Large intestine (tissue), 3 donors: ENCODE results near the gene FKBP15. TPM values are rescaled to one million over a fixed set of nuclear protein-coding genes. Genes with fewer than 3 reads are reported as not detected.
A peak's percentile ranks its signal among the peaks of the same experiment; 100 is the strongest.
"Not testable (repeated sequence)": the region's sequence is repeated elsewhere in the genome, so short reads cannot be mapped to it uniquely, and the experiment has no call there.

Experiments used
- DNase-seq, 2 donors: peaks; one replicate each; pipeline versions ENCODE4 v3.0.0 to v3.0.0-alpha.2; 2013
- H3K27ac ChIP-seq: one replicate; pipeline ENCODE4 v1.5.1; 2013; ENCODE audit warnings: low read length
- H3K27me3 ChIP-seq: 2 replicates; pipeline ENCODE4 v1.6.1; 2013; ENCODE audit warnings: low read length; ENCODE audit not compliant: control insufficient read depth, insufficient read depth
- H3K36me3 ChIP-seq: 2 replicates; pipeline ENCODE4 v1.6.1; 2013; ENCODE audit warnings: low read length; ENCODE audit not compliant: control insufficient read depth, insufficient read depth
- H3K4me1 ChIP-seq: one replicate; pipeline ENCODE4 v1.6.1; 2013; ENCODE audit warnings: low read length; ENCODE audit not compliant: control insufficient read depth, insufficient read depth
- H3K4me3 ChIP-seq: one replicate; pipeline ENCODE4 v1.5.1; 2013; ENCODE audit warnings: low read length
- H3K9me3 ChIP-seq: one replicate; pipeline ENCODE4 v1.6.1; 2013; ENCODE audit warnings: mild to moderate bottlenecking, low read depth, low read length, moderate library complexity; ENCODE audit not compliant: control insufficient read depth
- WGBS: methylation state at CpG from one replicate; pipeline ENCODE4 v1.1.5; 2013; ENCODE audit warnings: low lambda C conversion rate; ENCODE audit not compliant: insufficient coverage; 5-methylcytosine and 5-hydroxymethylcytosine counted together
- polyA plus RNA-seq: library from polyadenylated mRNA; unstranded; fragments of 120-200 nt; gene quantifications from one replicate; pipeline ENCODE4 v1.2.1, GENCODE V29; 2013

Gene FKBP15
- polyA plus RNA-seq, 1 donor, result 23.1 TPM

- no CpG with 5 or more reads among the region's 87 CpGs for WGBS
- H3K27ac ChIP-seq, result peak within 1 kb of the TSS; percentile 52
- DNase-seq, result peak; percentile 82 to 91
Observed at GRCh38 chr9:113150670-113151611, 70.1 kb downstream of the FKBP15 start, which contains the start of gene SLC31A2. Gene SLC31A2, plus strand, starts transcription at chr9:113151007. Its CDS starts 68 bp downstream, at chr9:113151075.

GRCh38 chr9:113149561-113149960, 71.5 kb downstream of the FKBP15 start:
- not testable (repeated sequence) for H3K9me3 ChIP-seq, H3K27ac ChIP-seq, H3K4me3 ChIP-seq, DNase-seq, H3K4me1 ChIP-seq, H3K36me3 ChIP-seq, H3K27me3 ChIP-seq
- WGBS, result no CpG with 5 or more reads among the region's 10 CpGs

More at GRCh38 chr9:113150670-113151611, 70.1 kb downstream of the FKBP15 start, which contains the start of gene SLC31A2:
- Histone ChIP-seq H3K27me3 (no peaks in the 10 kb centered on the region), H3K36me3 (no peaks in the 10 kb centered on the region), H3K4me3 (peak within 1 kb of the TSS; percentile 90), H3K4me1 (peaks cover 3% of the 10 kb centered on the region), H3K9me3 (no peaks in the 10 kb centered on the region)

- H3K27ac ChIP-seq, result no peak overlapping the region
- H3K9me3 ChIP-seq, result no peaks in the 10 kb centered on the region
- H3K27me3 ChIP-seq, result peaks cover 9% of the 10 kb centered on the region
- no peak overlapping the region for H3K4me3 ChIP-seq
- H3K4me1 ChIP-seq, result peaks cover 3% of the 10 kb centered on the region
- no CpG with 5 or more reads among the region's 8 CpGs for WGBS
- no peak for DNase-seq
- no peaks in the 10 kb centered on the region for H3K36me3 ChIP-seq
Observed at GRCh38 chr9:113148781-113149510, 72.1 kb downstream of the FKBP15 start.

- no peak for DNase-seq
- no peak overlapping the region for H3K27ac ChIP-seq
- peaks cover 3% of the 10 kb centered on the region for H3K4me1 ChIP-seq
- no CpG with 5 or more reads among the region's 6 CpGs for WGBS
- H3K36me3 ChIP-seq, result no peaks in the 10 kb centered on the region
- H3K27me3 ChIP-seq, result peaks cover 15% of the 10 kb centered on the region
- H3K4me3 ChIP-seq, result no peak overlapping the region
- H3K9me3 ChIP-seq, result no peaks in the 10 kb centered on the region
Observed at GRCh38 chr9:113148372-113148705, 72.7 kb downstream of the FKBP15 start.

- H3K4me1 ChIP-seq, result no peaks in the 10 kb centered on the region
- no peaks in the 10 kb centered on the region for H3K36me3 ChIP-seq
- H3K27ac ChIP-seq, result no peak overlapping the region
- H3K4me3 ChIP-seq, result no peak overlapping the region
- H3K27me3 ChIP-seq, result peaks cover 15% of the 10 kb centered on the region
- 60% methylated on average over 1 of the region's 5 CpGs for WGBS
- no peaks in the 10 kb centered on the region for H3K9me3 ChIP-seq
- no peak for DNase-seq
Observed at GRCh38 chr9:113143432-113144227, 77.4 kb downstream of the FKBP15 start.

GRCh38 chr9:113140896-113141295, 80.2 kb downstream of the FKBP15 start:
- not testable (repeated sequence) for DNase-seq, H3K27ac ChIP-seq, H3K9me3 ChIP-seq, H3K4me1 ChIP-seq, H3K4me3 ChIP-seq, H3K36me3 ChIP-seq
- 80% methylated on average over 1 of the region's 9 CpGs for WGBS
- H3K27me3 ChIP-seq, result peaks cover 23% of the 10 kb centered on the region

GRCh38 chr9:113139953-113140352, 81.1 kb downstream of the FKBP15 start:
- peaks cover 17% of the 10 kb centered on the region for H3K27me3 ChIP-seq
- no peak overlapping the region for H3K4me3 ChIP-seq
- H3K9me3 ChIP-seq, result no peaks in the 10 kb centered on the region
- H3K36me3 ChIP-seq, result no peaks in the 10 kb centered on the region
- no peaks in the 10 kb centered on the region for H3K4me1 ChIP-seq
- H3K27ac ChIP-seq, result no peak overlapping the region
- 74% methylated on average over 4 of the region's 5 CpGs for WGBS
- no peak for DNase-seq

- Histone ChIP-seq H3K27me3 (peaks cover 15% of the 10 kb centered on the region), H3K27ac (no peak overlapping the region), H3K36me3 (no peaks in the 10 kb centered on the region), H3K4me1 (no peaks in the 10 kb centered on the region), H3K9me3 (no peaks in the 10 kb centered on the region), H3K4me3 (no peak overlapping the region)
- no peak for DNase-seq
- no CpG with 5 or more reads among the region's 4 CpGs for WGBS
Observed at GRCh38 chr9:113139225-113139829, 81.8 kb downstream of the FKBP15 start.

- Histone ChIP-seq H3K36me3 (no peaks in the 10 kb centered on the region), H3K4me3 (no peak overlapping the region), H3K27ac (no peak overlapping the region), H3K27me3 (peaks cover 12% of the 10 kb centered on the region), H3K9me3 (no peaks in the 10 kb centered on the region), H3K4me1 (no peaks in the 10 kb centered on the region)
- DNase-seq, result no peak
- WGBS, result no CpG with 5 or more reads among the region's 3 CpGs
Observed at GRCh38 chr9:113138760-113139159, 82.3 kb downstream of the FKBP15 start.
